Ovary (tissue), 9 donors: ENCODE results near the gene LGALS7. TPM values are rescaled to one million over a fixed set of nuclear protein-coding genes. Genes with fewer than 3 reads are reported as not detected.
"Not testable (repeated sequence)": the region's sequence is repeated elsewhere in the genome, so short reads cannot be mapped to it uniquely, and the experiment has no call there.

Experiments
- DNase-seq, 5 donors: peaks; one replicate each; pipeline ENCODE4 v3.0.0-alpha.2; 2019 to 2020
- H3K27ac ChIP-seq, 2 donors: fragments of 200-600 bp; one replicate each; pipeline versions ENCODE4 v1.5.1 to v1.8.0; 2019 to 2022
- H3K27me3 ChIP-seq: fragments of 200-600 bp; one replicate; pipeline ENCODE4 v1.8.0; 2022
- H3K36me3 ChIP-seq: fragments of 200-600 bp; sonication (generic); one replicate; pipeline ENCODE4 v1.5.1; 2019
- H3K4me1 ChIP-seq: one replicate; pipeline ENCODE4 v1.8.1; 2013; ENCODE audit warnings: mild to moderate bottlenecking, moderate library complexity; ENCODE audit not compliant: insufficient read depth
- H3K4me3 ChIP-seq: fragments of 200-600 bp; sonication (generic); one replicate; pipeline ENCODE4 v1.5.1; 2017
- H3K9me3 ChIP-seq, 2 donors: fragments of 200-600 bp in 1 of 2; sonication (generic) in 1 of 2; one replicate each; pipeline versions ENCODE4 v1.5.1 to v1.8.1; 2013 to 2019; ENCODE audit warnings: mild to moderate bottlenecking in 1 of 2, moderate library complexity in 1 of 2
- CTCF ChIP-seq, 3 donors: fragments of 450-650 bp in 2 of 3; fragments of 200-600 bp in 1 of 3; IDR thresholded peaks; one replicate each; pipeline versions ENCODE4 v1.5.1 to v1.8.0; 2016 to 2022; ENCODE audit warnings: antibody characterized with exemption in 3 of 3, mild to moderate bottlenecking in 1 of 3
- EP300 ChIP-seq: sonication (generic); formaldehyde crosslinking; IDR thresholded peaks from one replicate; pipeline ENCODE4 v1.6.1; 2017; ENCODE audit warnings: antibody characterized with exemption
- POLR2A ChIP-seq: fragments of 450-650 bp; IDR thresholded peaks from one replicate; pipeline ENCODE4 v1.6.1; 2017; ENCODE audit warnings: antibody characterized with exemption, mild to moderate bottlenecking, moderate library complexity
- WGBS, 3 donors: extraction: QIAGEN DNeasy Blood & Tissue Kit in 1 of 3; methylation state at CpG; one replicate each; pipeline versions ENCODE4 v1.1.5 to v1.1.7; 2013 to 2017; 5-methylcytosine and 5-hydroxymethylcytosine counted together
- intact Hi-C, 4 donors: fragments of 100-400 bp; cut with DNase I; formaldehyde crosslinking; loops; one replicate each; pipeline versions ENCODE4 v1.11.0 to v1.15.1; 2022 to 2023
- polyA plus RNA-seq, 2 donors: library from polyadenylated mRNA; stranded (reverse); fragments of 200-250 nt in 1 of 2; fragments of 350-450 nt in 1 of 2; fragmentation: Illumina TruSeq in 1 of 2; extraction: RNeasy Lipid Tissue Mini Kit (QIAGEN cat#74804) in 1 of 2; gene quantifications; one replicate each; pipeline ENCODE4 v1.2.3, GENCODE V29; 2013 to 2014
- total RNA-seq, 7 donors: library from RNA; depleted of rRNA in 2 of 7; stranded (reverse); fragments of >200 nt in 2 of 7; fragmentation: NEBNext Ultra II Directional in 3 of 7; extraction: Animal tissue kit (Norgen Biotek cat#: 25700) in 3 of 7; gene quantifications; one replicate each; pipeline versions ENCODE4 v1.1.0 to v1.2.4, GENCODE V29; 2016 to 2023
- donor health status: DM: no; HTN: no; CAD: no; lungs with moderate emphysema.
- donor health status: DM: no; HTN: no; CAD: no.
- donor health status: Bipolar disorder and iron deficiency.
- donor health status: DM: yes; HTN: yes; CAD: no.
- donor health status: DM: no; HTN: no; CAD: no.
- donor health status: DM: yes; HTN: yes; CAD: no.

The LGALS7 gene
- total and polyA plus RNA-seq, 9 donors = 0.69 to 0.84 (median 0.79) TPM; not detected in 6

- Histone ChIP-seq H3K4me3 (no peak overlapping the region), H3K27me3 (no peaks in the 10 kb centered on the region), H3K9me3 (no peaks in the 10 kb centered on the region), H3K4me1 (peaks cover 5% of the 10 kb centered on the region), H3K36me3 (no peaks in the 10 kb centered on the region), H3K27ac (no peak overlapping the region)
- TF ChIP-seq POLR2A (no peak), CTCF (IDR thresholded peaks at IDR 0.05) (no peak), EP300 (no peak)
- WGBS, 3 donors = 84 to 88% (median 88%) methylated on average over 10 of the region's 10 CpGs
- intact Hi-C loops = no loop called here
- DNase-seq = no peak
These were observed 6.9 kb downstream of the LGALS7 start for GRCh38 chr19:38766276-38767047.

- intact Hi-C loops = no loop called here
- no peaks in the 10 kb centered on the region for H3K36me3 ChIP-seq
- no peak overlapping the region for H3K27ac ChIP-seq
- no peaks in the 10 kb centered on the region for H3K9me3 ChIP-seq
- WGBS, 3 donors = 90 to 96% (median 93%) methylated on average over 2 of the region's 2 CpGs
- no peak overlapping the region for H3K4me3 ChIP-seq
- no peaks in the 10 kb centered on the region for H3K27me3 ChIP-seq
- H3K4me1 ChIP-seq = peaks cover 5% of the 10 kb centered on the region
- DNase-seq = no peak
- no peak for TF ChIP-seq EP300
- no peak for TF ChIP-seq POLR2A
- TF ChIP-seq CTCF (IDR thresholded peaks at IDR 0.05) = no peak
These were observed 8.1 kb downstream of the LGALS7 start for GRCh38 chr19:38765214-38765613.

- Histone ChIP-seq H3K27me3 (no peaks in the 10 kb centered on the region), H3K36me3 (no peaks in the 10 kb centered on the region), H3K9me3 (no peaks in the 10 kb centered on the region), H3K4me1 (no peaks in the 10 kb centered on the region), H3K27ac (no peak overlapping the region), H3K4me3 (no peak overlapping the region)
- WGBS, 3 donors = 93 to 94% (median 93%) methylated on average over 3 of the region's 3 CpGs
- no peak for TF ChIP-seq POLR2A
- TF ChIP-seq CTCF (IDR thresholded peaks at IDR 0.05) = no peak
- TF ChIP-seq EP300 = no peak
- intact Hi-C loops = no loop called here
- DNase-seq = no peak
These were observed 9.5 kb downstream of the LGALS7 start for GRCh38 chr19:38763795-38764220.

GRCh38 chr19:38761884-38762389 lies 11.4 kb downstream of the LGALS7 start:
- H3K36me3 ChIP-seq, H3K9me3 ChIP-seq, H3K27me3 ChIP-seq, H3K4me1 ChIP-seq, H3K27ac ChIP-seq, DNase-seq, intact Hi-C loops, H3K4me3 ChIP-seq: not testable (repeated sequence)
- 95 to 97% (median 95%) methylated on average over 9 of the region's 9 CpGs for WGBS, 3 donors

- H3K9me3 ChIP-seq, H3K27ac ChIP-seq, H3K36me3 ChIP-seq, H3K4me1 ChIP-seq, DNase-seq, H3K27me3 ChIP-seq, H3K4me3 ChIP-seq, intact Hi-C loops: not testable (repeated sequence)
- 65 to 81% (median 76%) methylated on average over 6 of the region's 6 CpGs for WGBS, 3 donors
These were observed 12.4 kb downstream of the LGALS7 start for GRCh38 chr19:38760805-38761517.
